Measurements from ENCODE around the gene PRR5L. TPM values are rescaled to one million over a fixed set of nuclear protein-coding genes. Genes with fewer than 3 reads are reported as not detected.

Gene PRR5L
- total and polyA plus RNA-seq, 2 experiments from 2014 or later, result 0.70 to 2.6 TPM

DNA sequence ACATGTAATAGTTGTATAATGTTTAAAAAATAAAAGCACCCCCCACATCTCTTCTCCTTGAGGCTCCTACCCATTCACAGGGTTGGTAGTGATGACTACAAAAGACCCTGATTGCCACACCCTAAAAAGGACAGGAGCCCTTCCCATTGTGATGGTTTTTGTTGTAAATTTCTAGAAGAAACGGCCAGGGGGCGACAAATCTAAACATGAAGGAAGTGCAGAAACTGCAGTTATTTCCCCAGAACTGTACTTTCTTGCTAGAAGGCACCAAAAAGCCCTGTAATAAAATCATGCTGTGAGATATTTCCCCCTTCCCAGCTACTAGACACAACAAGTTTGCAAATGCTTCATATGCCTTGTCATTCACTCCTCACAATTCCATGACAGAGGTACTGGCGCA, 10.8 kb downstream of the PRR5L start:
- Histone ChIP-seq H3K36me3 (no peaks in the 10 kb centered on the region), H3K4me1 (ENCODE audit: low read depth) (no peaks in the 10 kb centered on the region), H3K27ac (no peak overlapping the region), H3K4me3 (no peak overlapping the region), H3K27me3 (peaks cover 24% of the 10 kb centered on the region), H3K9me3 (ENCODE audit: low read depth) (no peaks in the 10 kb centered on the region)
- TF ChIP-seq CTCF (IDR thresholded peaks at IDR 0.05; ENCODE audit: low read depth, low read length), result peak; percentile 65
- peak; percentile 23 to 74 for DNase-seq (ENCODE audit: low read depth in 1 of 2, low spot score in 1 of 2)

DNA sequence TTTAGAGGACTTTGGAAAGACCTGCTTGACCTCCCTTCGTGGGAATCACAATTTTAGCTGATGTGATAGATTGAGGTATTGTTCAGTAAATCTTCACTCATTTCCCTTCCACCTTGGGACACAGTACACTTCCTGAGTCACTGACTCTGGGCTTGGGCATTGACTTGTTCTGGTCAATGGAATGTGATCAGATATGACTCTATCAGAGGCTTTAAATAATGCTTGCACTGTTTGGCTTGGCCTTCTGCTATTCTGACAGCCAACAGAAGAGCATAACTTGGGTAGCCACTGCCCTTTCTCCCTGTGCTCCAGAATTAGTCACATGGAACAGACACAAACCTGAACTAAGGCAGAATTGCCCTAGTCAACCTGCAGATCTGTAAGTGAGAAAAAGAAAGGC, 12.5 kb downstream of the PRR5L start:
- Histone ChIP-seq H3K9me3 (ENCODE audit: low read depth) (no peaks in the 10 kb centered on the region), H3K27me3 (peaks cover 38% of the 10 kb centered on the region), H3K4me3 (no peak overlapping the region), H3K4me1 (ENCODE audit: low read depth) (no peaks in the 10 kb centered on the region), H3K36me3 (no peaks in the 10 kb centered on the region), H3K27ac (no peak overlapping the region)
- DNase-seq (ENCODE audit: low read depth in 1 of 2, low spot score in 1 of 2), result no peak
- TF ChIP-seq CTCF (IDR thresholded peaks at IDR 0.05; ENCODE audit: low read depth, low read length), result no peak

- H3K4me3 ChIP-seq, result no peak overlapping the region
- no peak for DNase-seq (ENCODE audit: low read depth in 1 of 2, low spot score in 1 of 2)
- no peak overlapping the region for H3K27ac ChIP-seq
- TF ChIP-seq CTCF (IDR thresholded peaks at IDR 0.05; ENCODE audit: low read depth, low read length), result no peak
- H3K9me3 ChIP-seq (ENCODE audit: low read depth), result no peaks in the 10 kb centered on the region
- no peaks in the 10 kb centered on the region for H3K4me1 ChIP-seq (ENCODE audit: low read depth)
- peaks cover 41% of the 10 kb centered on the region for H3K27me3 ChIP-seq
- no peaks in the 10 kb centered on the region for H3K36me3 ChIP-seq
Measured at GRCh38 chr11:36309779-36310178, 13.7 kb downstream of the PRR5L start.

DNA sequence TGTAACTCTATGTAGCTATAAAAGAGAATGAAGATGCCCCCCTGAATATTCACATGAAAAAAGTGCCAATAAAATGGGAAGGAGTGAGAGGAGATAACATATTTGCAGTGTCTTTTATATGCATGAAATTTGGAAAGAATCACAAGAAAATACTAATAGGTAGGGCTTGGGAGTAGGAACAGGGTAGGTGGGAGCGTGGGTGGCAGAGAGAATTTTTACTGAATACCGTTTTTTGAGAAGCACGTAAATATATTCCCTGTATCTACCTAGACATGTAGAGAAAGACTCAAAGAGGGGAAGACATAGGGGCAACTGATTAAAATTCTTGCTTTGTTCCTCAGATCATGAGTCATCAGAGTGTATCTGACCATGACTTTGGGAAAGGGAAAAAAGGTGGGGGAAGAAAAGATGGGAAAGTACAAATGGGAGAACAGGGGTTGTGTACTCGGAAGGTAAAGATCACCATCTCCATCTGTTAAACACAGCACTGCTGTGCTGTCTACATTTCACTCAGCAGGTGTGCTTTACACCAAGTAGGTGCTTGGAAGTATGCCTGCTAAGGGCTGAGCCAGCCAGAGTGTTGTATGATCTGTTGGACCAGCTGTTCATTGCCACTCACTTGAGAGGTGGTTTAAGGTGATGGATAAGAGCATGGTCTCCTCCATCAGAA, 16.0 kb downstream of the PRR5L start:
- no peaks in the 10 kb centered on the region for H3K9me3 ChIP-seq (ENCODE audit: low read depth)
- H3K4me1 ChIP-seq (ENCODE audit: low read depth), result no peaks in the 10 kb centered on the region
- TF ChIP-seq CTCF (IDR thresholded peaks at IDR 0.05; ENCODE audit: low read depth, low read length), result no peak
- peaks cover 46% of the 10 kb centered on the region for H3K27me3 ChIP-seq
- no peaks in the 10 kb centered on the region for H3K36me3 ChIP-seq
- H3K27ac ChIP-seq, result no peak overlapping the region
- H3K4me3 ChIP-seq, result no peak overlapping the region
- no peak for DNase-seq (ENCODE audit: low read depth in 1 of 2, low spot score in 1 of 2)

- H3K4me3 ChIP-seq, result no peak overlapping the region
- H3K4me1 ChIP-seq (ENCODE audit: low read depth), result no peaks in the 10 kb centered on the region
- TF ChIP-seq CTCF (IDR thresholded peaks at IDR 0.05; ENCODE audit: low read depth, low read length), result no peak
- no peaks in the 10 kb centered on the region for H3K36me3 ChIP-seq
- DNase-seq (ENCODE audit: low read depth in 1 of 2, low spot score in 1 of 2), result peak in 1 of 2 donors; percentile 60
- no peak overlapping the region for H3K27ac ChIP-seq
- H3K9me3 ChIP-seq (ENCODE audit: low read depth), result no peaks in the 10 kb centered on the region
- peaks cover 42% of the 10 kb centered on the region for H3K27me3 ChIP-seq
Measured at GRCh38 chr11:36312611-36313472, 16.8 kb downstream of the PRR5L start.
